Mesenteric fat pad (tissue), 1 donor: ENCODE data around the gene CFAP46. TPM values are rescaled to one million over a fixed set of nuclear protein-coding genes. Genes with fewer than 3 reads are reported as not detected.

Experiments
- total RNA-seq: library from RNA; stranded (reverse); fragmentation: NEBNext Ultra II Directional; extraction: Animal tissue kit (Norgen Biotek cat#: 25700); gene quantifications from one replicate; pipeline ENCODE4 v1.2.1, GENCODE V29; 2021
- donor health status: DM: yes; HTN: yes; CAD: no.

Gene CFAP46
- total RNA-seq, 1 donor from 2014 or later: not detected

Other genes starting within 250 kb of the CFAP46 start
- gene NKX6-2, start 156.4 kb downstream of the CFAP46 start, total RNA-seq: not detected
- gene ADGRA1, start 145.4 kb upstream of the CFAP46 start, total RNA-seq: not detected
- 0.13 TPM for gene KNDC1, start 217.6 kb upstream of the CFAP46 start, total RNA-seq